ENCODE measurements around the gene ZBTB37.
A peak's percentile ranks its signal among the peaks of the same experiment; 100 is the strongest.
"Not testable (repeated sequence)": the region's sequence is repeated elsewhere in the genome, so short reads cannot be mapped to it uniquely, and the experiment has no call there.

ZBTB37 gene

GRCh38 chr1:173913111-173913510 lies 44.9 kb downstream of the ZBTB37 start:
- DNase-seq (ENCODE audit: low spot score): no peak

DNA sequence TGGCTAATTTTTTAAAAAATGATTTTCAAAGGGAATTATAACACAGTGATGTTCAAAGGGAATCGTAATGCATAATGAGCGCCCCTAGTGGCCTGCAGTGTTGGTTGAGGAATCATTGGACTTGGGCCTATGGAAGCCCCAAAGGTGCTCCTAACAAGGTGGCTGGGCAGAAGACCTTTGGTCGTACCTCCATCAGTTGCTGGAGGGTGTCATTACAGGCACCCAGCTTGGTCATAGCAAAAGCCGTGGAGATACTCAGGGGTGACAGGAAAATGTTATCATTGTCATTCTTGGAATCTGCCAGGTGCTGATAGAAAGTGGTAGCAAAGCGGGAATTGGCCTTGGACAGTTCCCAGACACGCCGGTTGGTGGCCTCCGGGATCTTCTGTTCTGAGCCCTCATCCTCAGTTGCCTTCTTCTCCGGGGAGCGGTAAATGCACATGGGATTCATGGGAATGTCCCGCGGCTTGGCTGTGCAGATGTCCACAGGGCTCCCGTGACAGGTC lies 46.2 kb downstream of the ZBTB37 start:
- DNase-seq (ENCODE audit: low spot score): peak; percentile 30

DNA sequence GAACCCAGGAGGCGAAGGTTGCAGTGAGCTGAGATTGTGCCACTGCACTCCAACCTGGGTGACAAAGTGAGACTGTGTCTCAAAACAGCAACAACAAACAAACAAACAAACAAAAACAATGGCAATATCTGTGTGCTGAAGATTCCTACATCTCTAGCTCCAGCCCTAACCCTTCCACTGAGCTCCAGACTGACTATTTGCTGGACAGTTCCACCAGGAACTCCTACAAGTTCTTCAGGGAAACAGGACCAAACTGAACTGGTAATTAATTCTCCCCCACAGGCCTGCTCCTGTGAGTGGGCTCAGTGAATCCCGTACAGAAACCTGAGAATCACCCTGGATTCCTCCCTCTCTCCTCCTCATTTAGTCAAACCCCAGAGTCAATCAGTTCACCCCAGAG lies 47.4 kb downstream of the ZBTB37 start:
- DNase-seq (ENCODE audit: low spot score): no peak

- no peak for DNase-seq (ENCODE audit: low spot score)
Measured at GRCh38 chr1:173916667-173917066, 48.5 kb downstream of the ZBTB37 start.

GRCh38 chr1:173917149-173917548 lies 49.0 kb downstream of the ZBTB37 start, which contains the start of gene SERPINC1:
SERPINC1 (minus strand) TSS chr1:173917327; CDS start chr1:173917259, 68 bp downstream.
- DNase-seq (ENCODE audit: low spot score): no peak

- no peak for DNase-seq (ENCODE audit: low spot score)
Measured at GRCh38 chr1:173917635-173918493, 49.7 kb downstream of the ZBTB37 start.

- DNase-seq (ENCODE audit: low spot score): no peak
Measured at GRCh38 chr1:173920861-173921260, 52.7 kb downstream of the ZBTB37 start.

DNA sequence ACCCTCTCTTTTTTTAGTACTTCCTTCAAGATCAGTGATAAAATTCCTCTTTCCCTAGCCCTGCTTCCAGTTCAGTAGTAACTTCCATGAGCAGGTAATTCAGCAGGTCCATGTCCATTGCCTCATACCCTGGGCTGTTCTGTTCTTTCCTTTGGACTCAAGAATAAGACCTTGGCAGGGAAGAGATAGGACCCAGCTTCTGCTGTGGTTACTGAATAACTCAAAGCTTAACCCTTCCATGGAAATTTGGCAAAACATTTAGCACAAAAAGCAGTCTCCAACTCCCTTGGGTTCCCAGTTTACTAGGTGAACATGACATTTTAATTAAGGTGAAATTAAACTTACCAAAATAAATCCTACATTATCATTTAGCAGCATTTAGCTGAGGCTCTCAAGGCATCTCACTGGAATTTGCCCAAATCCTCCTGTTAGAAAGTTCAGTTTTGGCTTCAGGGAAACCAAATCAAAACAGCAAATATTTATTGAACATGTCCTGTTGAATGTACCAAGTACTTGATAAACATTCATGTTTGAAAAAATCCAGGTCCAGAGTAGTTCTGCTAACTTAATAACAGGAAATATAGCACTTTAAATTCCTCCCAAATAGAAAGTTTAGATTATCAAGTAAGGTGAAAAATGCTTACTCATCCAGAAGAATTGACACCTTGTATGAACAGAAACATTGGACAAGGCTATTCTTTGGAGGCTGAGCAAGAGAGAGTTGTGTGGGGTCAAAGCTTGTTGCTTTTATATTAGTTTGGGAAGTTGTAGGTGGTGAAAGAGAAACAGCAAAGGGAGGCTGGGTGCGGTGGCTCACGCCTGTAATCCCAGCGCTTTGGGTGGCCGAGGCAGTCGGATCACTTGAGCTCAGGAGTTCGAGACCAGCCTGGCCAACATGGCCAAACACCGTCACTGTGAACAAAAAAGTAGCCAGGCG lies 57.4 kb downstream of the ZBTB37 start:
- DNase-seq (ENCODE audit: low spot score): no peak

DNA sequence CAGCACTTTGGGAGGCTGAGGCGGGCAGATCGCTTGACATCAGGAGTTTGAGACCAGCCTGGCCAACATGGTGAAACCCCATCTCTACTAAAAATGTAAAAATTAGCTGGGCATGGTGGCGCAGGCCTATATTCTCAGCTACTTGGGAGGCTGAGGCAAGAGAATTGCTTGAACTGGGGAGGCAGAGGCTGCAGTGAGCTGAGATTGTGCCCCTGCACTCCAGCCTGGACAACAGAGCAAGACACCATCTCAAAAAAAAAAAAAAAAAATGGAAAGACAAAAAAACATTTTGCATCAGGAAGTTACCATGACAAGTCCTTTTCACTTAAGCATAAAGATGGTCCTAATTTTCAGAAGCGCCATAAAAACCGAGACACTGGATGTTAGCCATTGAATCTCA lies 62.4 kb downstream of the ZBTB37 start:
- not testable (repeated sequence) for DNase-seq (ENCODE audit: low spot score)

GRCh38 chr1:173934440-173934839 lies 66.3 kb downstream of the ZBTB37 start:
- no peak for DNase-seq (ENCODE audit: low spot score)

DNA sequence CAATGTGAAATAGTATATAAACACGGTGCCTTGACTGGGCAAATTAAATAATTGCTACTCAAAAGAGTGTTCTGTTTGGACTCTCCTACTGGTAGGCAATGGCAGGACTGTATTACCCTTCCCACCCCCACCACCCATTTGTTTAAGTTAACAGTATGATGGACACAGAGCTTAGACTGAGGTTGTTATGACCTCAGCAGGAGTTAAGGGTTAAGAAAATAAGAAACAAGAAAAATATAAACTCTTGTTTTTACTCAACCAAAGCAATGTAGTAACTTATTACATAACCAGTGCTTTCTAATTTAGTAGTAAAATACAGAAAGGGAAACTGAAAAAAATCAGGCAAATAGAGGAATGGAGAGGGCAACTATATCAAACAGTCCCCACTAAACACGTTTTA lies 68.9 kb downstream of the ZBTB37 start:
- DNase-seq (ENCODE audit: low spot score): no peak

DNA sequence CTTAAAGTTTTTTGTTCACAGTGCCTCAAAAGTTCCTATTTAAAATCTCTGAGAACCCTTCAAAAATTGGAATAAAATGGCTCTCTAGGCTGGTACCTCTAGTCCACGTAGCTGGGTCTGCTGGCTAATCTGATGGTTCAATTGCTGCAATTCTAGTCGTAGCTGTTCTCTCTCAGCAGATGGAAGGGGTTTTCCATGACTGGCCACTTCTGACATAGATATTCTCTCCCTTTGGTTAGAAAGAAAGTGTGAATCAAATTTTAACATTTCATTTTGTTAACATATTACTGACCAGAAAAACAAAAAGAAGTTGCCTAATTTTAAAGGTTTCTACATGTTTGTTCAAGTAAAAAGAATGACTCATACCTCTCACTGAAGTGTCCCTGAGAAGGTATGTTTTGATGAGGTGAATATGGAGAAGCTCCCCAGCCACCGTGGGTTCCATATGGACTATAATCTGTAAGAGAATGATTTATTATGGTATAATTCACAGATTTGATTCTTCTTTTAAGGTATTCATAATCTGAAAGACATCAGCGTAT lies 78.3 kb downstream of the ZBTB37 start:
- DNase-seq (ENCODE audit: low spot score): no peak

DNA sequence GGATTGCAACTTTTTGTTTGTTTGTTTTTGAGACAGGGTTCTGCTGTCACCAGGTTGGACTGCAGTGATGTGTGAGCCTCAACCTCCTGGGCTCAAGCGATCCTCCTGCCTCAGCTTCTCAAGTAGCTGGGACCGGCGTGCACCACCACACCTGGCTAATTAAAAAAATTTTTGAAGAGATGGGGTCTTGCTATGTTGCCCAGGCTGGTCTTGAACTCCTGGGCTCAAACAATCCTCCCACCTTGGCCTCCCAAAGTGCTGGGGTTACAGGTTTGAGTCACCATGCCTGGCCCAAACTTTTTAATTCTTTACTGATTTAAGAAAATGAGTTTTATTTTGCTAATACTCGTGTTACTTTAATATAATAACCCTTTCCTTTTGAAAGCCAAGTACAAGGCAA lies 80.4 kb downstream of the ZBTB37 start:
- no peak for DNase-seq (ENCODE audit: low spot score)

All from CD4-positive, alpha-beta T cell treated with Interleukin-15 for 4 hours (primary cell).